ENCODE data around the gene SGF29. TPM values are rescaled to one million over a fixed set of nuclear protein-coding genes. Genes with fewer than 3 reads are reported as not detected.

The SGF29 gene
- total RNA-seq (10 to 100 TPM; 30.6 to 59.8 (median 42.5) TPM), polyA plus RNA-seq (10 to 100 TPM; 28.5 to 54.0 TPM)
- long read RNA-seq, donor 1, transcript SGF29-201 (10 exons, 1,153 nt) = major isoform, 102 of 151 reads
- long read RNA-seq, donor 1, transcript SGF29-203 (3 exons, 764 nt) = minor isoform, 8 of 151 reads
- long read RNA-seq, donor 1, partial matches to known transcripts = 10 of 151 reads
- long read RNA-seq, donor 1, other reads (novel, unspliced or antisense) = 31 of 151 reads
- long read RNA-seq, donor 2, transcript SGF29-201 (10 exons, 1,153 nt) = major isoform, 19 of 575 reads
- long read RNA-seq, donor 2, partial matches to known transcripts = 519 of 575 reads
- long read RNA-seq, donor 2, other reads (novel, unspliced or antisense) = 35 of 575 reads
- long read RNA-seq, donor 3, transcript SGF29-201 (10 exons, 1,153 nt) = major isoform, 49 of 62 reads
- long read RNA-seq, donor 3, partial matches to known transcripts = 4 of 62 reads
- long read RNA-seq, donor 3, other reads (novel, unspliced or antisense) = 9 of 62 reads

DNA sequence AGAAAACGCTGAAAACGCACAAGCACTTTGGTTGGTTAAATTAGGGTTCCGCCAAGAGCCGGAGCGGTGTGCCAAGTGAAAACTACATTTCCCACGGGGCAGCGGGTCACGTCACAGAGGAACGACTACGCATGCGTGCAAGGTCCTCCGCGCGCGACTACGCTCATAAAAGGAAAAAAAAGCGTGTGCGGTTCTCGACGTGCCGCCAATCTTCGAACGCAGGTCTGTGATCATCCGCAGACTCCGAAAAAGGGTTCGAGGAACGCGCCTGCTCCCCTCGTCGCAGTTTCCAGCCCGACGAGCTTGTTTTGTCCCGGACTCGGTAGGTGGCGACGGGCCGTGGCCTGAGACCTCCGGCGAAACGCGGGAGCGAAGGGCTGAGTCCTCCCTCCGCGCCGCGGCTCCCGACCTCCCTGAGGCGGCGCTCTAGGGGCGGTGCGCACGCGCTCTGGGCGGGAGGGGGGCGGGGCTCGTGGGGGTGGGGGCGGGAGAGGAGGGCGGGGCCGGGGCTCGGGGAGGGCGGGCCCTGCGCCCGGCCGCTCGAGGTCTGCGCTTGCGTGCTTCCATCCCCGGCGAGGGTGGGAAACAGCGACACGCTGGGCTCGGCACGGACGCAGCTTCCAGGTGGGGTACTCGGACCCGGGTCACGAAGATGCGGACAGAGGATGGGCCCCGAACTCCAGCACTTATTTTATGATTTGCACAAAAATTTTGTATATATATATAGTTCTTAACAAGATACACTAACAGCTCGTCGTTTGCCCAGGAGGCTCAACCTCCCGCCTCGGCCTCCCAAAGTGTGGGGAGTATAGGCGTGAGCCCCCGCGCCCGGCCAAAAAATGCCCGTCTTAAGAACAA is at the start of gene SGF29:
TSS of gene SGF29 (plus strand) at position 145 of the 858 bp plus-strand sequence. CDS start 27,150 bp downstream, outside the sequence.
- TF ChIP-seq, protein P1, sequence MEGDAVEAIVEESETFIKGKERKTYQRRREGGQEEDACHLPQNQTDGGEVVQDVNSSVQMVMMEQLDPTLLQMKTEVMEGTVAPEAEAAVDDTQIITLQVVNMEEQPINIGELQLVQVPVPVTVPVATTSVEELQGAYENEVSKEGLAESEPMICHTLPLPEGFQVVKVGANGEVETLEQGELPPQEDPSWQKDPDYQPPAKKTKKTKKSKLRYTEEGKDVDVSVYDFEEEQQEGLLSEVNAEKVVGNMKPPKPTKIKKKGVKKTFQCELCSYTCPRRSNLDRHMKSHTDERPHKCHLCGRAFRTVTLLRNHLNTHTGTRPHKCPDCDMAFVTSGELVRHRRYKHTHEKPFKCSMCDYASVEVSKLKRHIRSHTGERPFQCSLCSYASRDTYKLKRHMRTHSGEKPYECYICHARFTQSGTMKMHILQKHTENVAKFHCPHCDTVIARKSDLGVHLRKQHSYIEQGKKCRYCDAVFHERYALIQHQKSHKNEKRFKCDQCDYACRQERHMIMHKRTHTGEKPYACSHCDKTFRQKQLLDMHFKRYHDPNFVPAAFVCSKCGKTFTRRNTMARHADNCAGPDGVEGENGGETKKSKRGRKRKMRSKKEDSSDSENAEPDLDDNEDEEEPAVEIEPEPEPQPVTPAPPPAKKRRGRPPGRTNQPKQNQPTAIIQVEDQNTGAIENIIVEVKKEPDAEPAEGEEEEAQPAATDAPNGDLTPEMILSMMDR (IDR thresholded peaks at IDR 0.05) = peak; percentile 18 to 44 (median 24)
- TF ChIP-seq EP300 (IDR thresholded peaks at IDR 0.05) = no peak
- peak; percentile 96 for TF ChIP-seq POLR2A (IDR thresholded peaks at IDR 0.05)
- peak; percentile 93 to 97 (median 95) for DNase-seq
- Histone ChIP-seq H3K27ac (peak within 1 kb of the TSS; percentile 76 to 95), H3K36me3 (no peaks in the 10 kb centered on the region), H3K27me3 (no peaks in the 10 kb centered on the region), H3K4me3 (peak within 1 kb of the TSS; percentile 62), H3K4me1 (ENCODE audit: insufficient read depth) (no peaks in the 10 kb centered on the region), H3K9me3 (no peaks in the 10 kb centered on the region)
- WGBS, 3 donors = 1% methylated on average over 60 to 87 of the region's 88 CpGs
- intact Hi-C loops (cut with DNase I) = no loop called here

DNA sequence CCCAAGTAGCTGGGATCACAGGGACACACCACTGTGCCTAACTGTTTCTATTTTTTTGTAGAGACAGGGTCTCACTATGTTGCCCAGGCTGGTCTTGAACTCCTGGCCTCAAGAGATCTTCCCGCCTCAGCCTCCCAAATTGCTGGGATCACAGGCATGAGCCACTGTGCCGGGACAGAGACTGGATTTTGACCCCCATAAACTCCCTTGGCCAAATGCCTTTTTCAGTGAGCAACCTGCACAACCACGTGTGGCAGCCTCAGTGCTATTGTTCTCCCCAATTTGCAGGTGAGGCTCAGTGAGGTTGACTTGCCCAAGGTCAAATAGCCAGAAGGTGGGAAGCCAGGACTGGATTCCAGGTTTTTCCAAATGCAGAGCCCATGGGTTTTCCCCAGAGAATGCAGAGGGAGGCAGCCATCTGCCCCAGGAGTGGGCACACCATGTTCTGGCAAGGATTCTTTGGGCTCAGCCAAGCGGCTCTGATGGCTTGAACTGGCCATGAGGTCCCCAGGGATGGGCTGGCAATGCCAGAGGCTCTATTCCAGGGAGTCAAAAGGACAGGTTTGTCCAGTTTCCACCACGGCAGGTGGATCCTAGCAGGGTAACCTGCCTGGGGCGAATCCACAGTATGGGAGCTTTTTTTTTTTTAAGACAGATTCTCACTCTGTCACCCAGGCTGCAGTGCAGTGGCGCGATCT is 48.9 kb upstream of the SGF29 start:
- H3K27me3 ChIP-seq = no peaks in the 10 kb centered on the region
- no peak for TF ChIP-seq EP300 (IDR thresholded peaks at IDR 0.05)
- TF ChIP-seq POLR2A (IDR thresholded peaks at IDR 0.05) = no peak
- TF ChIP-seq, protein P1 (IDR thresholded peaks at IDR 0.05) = no peak
- no peaks in the 10 kb centered on the region for H3K4me1 ChIP-seq (ENCODE audit: insufficient read depth)
- DNase-seq = no peak
- no peak overlapping the region for H3K27ac ChIP-seq
- H3K9me3 ChIP-seq = no peaks in the 10 kb centered on the region
- 62 to 83% (median 63%) methylated on average over 8 of the region's 8 CpGs for WGBS, 3 donors
- intact Hi-C loops (cut with DNase I) = no loop called here
- H3K36me3 ChIP-seq = no peaks in the 10 kb centered on the region
- no peak overlapping the region for H3K4me3 ChIP-seq

DNA sequence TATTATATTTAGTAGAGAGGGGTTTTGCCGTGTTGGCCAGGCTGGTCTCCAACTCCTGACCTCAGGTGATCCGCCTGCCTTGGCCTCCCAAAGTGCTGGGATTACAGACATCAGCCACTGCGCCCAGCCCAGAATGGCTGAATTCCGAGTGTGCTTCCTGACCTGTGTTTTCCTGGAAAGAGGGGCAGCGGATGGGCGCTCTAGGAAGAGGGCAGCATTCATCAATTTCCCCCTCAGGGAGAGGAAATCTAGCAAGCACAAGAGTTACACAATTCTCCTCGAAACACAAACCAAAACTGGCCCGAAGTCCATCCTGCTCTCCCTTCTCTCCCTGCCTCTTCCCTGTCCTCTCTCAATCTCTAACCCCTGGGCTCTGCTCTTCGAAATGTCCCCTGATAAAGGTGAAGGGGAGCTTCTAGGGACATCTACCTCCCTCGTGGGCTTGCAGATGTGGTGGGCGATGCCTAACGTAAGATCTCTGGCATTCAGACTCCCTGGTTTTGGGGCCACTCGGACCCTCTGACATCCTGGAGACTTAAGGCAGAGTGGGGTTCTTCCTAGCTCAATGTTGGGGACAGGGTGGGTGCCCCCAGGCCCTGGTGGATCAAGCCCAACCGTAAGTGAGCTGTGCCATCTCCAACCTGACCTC is 48.1 kb upstream of the SGF29 start:
- DNase-seq = no peak

More for the DNA sequence above, 48.1 kb upstream of the SGF29 start:
- TF ChIP-seq EP300 (IDR thresholded peaks at IDR 0.05) (no peak), POLR2A (IDR thresholded peaks at IDR 0.05) (no peak)
- TF ChIP-seq, protein P1 (IDR thresholded peaks at IDR 0.05) = no peak
- Histone ChIP-seq H3K9me3 (no peaks in the 10 kb centered on the region), H3K27ac (no peak overlapping the region), H3K36me3 (no peaks in the 10 kb centered on the region), H3K27me3 (no peaks in the 10 kb centered on the region), H3K4me1 (ENCODE audit: insufficient read depth) (no peaks in the 10 kb centered on the region), H3K4me3 (no peak overlapping the region)
- 62 to 69% (median 63%) methylated on average over 14 of the region's 14 CpGs for WGBS, 3 donors
- intact Hi-C loops (cut with DNase I) = no loop called here

Data from ovary (tissue), 10 donors.